ENCODE data around the gene PTPRG.

- TF ChIP-seq HMG20A (CRISPR knock-in tag; IDR thresholded peaks at IDR 0.05; ENCODE audit: borderline replicate concordance), result no peak
- no peak for TF ChIP-seq MXD4 (CRISPR knock-in tag; IDR thresholded peaks at IDR 0.05)
- no peak for TF ChIP-seq TFE3 (CRISPR knock-in tag; IDR thresholded peaks at IDR 0.05)
- no peak for TF ChIP-seq DZIP1 (CRISPR knock-in tag; IDR thresholded peaks at IDR 0.05)
- TF ChIP-seq TCF7 (IDR thresholded peaks at IDR 0.05; ENCODE audit: low read depth), result no peak
- no peak for TF ChIP-seq ELF3 (CRISPR knock-in tag; IDR thresholded peaks at IDR 0.05)
- no peak for TF ChIP-seq ZNF34 (CRISPR knock-in tag; IDR thresholded peaks at IDR 0.05; ENCODE audit: borderline replicate concordance)
- no peak for TF ChIP-seq ZKSCAN5 (CRISPR knock-in tag; IDR thresholded peaks at IDR 0.05)
- TF ChIP-seq NR2C2 (CRISPR knock-in tag; IDR thresholded peaks at IDR 0.05; ENCODE audit: borderline replicate concordance), result no peak
- TF ChIP-seq CTCF (CRISPR knock-in tag; IDR thresholded peaks at IDR 0.05), result no peak
- no peak for TF ChIP-seq ELF4 (CRISPR knock-in tag; IDR thresholded peaks at IDR 0.05; ENCODE audit: borderline replicate concordance)
- no peak for TF ChIP-seq ESRRA (CRISPR knock-in tag; IDR thresholded peaks at IDR 0.05; ENCODE audit: low read depth)
Observed at GRCh38 chr3:61978460-61979419, 417.4 kb downstream of the PTPRG start.

Measured in HepG2 (cell line).